Stimulated activated CD8-positive, alpha-beta memory T cell treated with anti-CD3 and anti-CD28 coated beads, Interleukin-2, amount 100 ng/mL, for 1 hour (primary cell): Measurements from ENCODE around the gene SOCS3.
"Not testable (repeated sequence)": the region's sequence is repeated elsewhere in the genome, so short reads cannot be mapped to it uniquely, and the experiment has no call there.

ENCODE experiments used
- DNase-seq, 2 donors: peaks; one replicate each; pipeline ENCODE4 v3.0.0-alpha.2; 2020; ENCODE audit warnings: low read depth in 2 of 2

The SOCS3 gene

GRCh38 chr17:78348055-78348770 is 11.7 kb downstream of the SOCS3 start:
- no peak for DNase-seq

- DNase-seq: no peak
These were observed 12.4 kb downstream of the SOCS3 start for GRCh38 chr17:78347453-78347852.

GRCh38 chr17:78346605-78347250 is 13.1 kb downstream of the SOCS3 start:
- DNase-seq: no peak

DNA sequence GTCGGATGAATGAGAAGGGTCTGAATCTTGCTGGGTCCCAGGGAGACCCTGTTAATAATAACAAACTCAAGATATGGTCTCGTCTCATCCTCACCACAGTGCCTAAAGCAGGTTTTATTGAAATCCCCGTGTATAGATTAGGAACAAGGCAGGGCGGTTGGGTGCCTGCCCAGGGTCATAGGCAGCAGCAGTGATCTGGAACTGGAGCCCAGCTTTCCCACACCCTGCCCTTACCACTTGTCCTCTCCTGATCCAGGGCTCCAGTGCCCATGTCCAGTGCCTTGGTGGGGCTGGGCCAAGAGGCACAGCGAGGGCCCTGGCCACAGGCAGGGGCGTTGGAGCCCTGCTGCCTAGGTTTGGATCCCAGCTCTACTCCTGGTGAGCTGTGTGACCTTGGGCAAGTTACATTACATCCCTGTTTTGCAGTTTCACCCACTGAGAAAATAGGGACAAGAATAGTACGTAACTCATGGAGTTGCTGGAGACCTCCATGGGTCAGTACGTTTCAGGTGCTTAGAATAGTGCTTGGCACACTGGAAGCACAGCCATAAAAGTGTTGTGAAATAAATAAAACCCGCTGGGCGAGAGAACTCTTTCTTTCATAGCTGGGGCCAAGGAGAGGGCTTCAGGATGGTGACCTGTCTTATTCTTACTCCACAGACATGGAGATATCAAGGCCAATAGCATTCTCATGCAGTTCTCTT is 13.9 kb downstream of the SOCS3 start:
- DNase-seq: no peak

- no peak for DNase-seq
These were observed 14.7 kb downstream of the SOCS3 start for GRCh38 chr17:78345172-78345571.

DNA sequence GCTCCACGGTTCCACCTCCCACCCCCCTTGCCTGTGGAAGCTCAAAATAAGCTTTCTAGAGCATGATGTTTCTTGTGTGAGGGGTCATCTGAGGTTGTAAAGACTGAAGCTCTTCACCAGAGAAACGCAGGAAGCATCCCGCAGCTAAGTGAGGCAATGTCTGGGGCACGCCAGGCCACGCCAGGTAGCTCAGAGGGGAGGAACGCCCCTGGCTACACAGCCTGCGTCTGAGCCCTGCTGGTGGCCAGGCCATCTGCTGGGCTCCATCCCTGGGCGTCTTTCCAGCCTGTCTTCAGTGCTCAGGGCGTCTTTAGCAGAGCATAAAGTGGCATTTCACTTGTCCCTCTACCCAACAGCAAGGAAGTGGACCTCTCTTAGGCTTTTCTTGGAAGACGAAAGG is 15.2 kb downstream of the SOCS3 start:
- no peak for DNase-seq

GRCh38 chr17:78343543-78344201 is 16.2 kb downstream of the SOCS3 start:
- DNase-seq: peak in 1 of 2 donors; percentile 56

- DNase-seq: no peak
These were observed 16.7 kb downstream of the SOCS3 start for GRCh38 chr17:78343187-78343542.

DNA sequence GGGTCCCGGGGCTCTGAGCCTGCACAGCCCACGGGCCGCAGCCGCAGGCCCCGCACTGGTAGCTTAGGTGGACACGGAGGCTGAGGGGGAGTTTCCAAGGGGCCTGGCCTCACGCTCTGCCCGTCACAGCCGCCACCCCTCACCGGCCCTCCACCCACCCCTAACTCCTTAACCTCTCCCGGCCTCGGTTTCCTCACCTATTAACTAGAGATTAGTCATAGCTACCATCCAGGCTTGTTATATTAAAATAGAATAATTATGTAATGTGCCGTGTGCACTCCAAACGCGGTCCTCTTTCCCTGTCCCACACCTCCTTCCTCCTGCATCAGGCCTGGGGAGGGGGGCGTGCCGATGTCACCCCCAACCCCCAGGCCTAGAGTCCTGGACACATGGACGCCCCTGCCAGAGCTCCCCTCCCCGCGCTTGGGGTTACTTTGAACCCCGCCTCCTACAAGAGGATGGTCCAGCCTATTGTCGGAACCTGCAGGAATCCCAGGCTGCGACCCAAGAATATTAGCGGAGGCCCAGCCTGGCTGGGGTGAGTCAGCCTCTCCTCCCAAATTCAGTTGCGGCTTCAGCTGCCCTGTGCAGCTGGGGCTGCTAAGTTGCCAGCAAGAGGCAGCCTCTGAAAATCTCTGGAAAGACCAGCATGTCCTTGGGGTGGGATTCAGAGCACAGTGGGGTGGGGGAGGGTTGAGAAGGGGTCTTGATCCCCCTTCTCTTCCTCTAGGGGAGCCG is 17.3 kb downstream of the SOCS3 start:
- no peak for DNase-seq

- no peak for DNase-seq
These were observed 18.1 kb downstream of the SOCS3 start for GRCh38 chr17:78341559-78342448.

- no peak for DNase-seq
These were observed 19.5 kb downstream of the SOCS3 start for GRCh38 chr17:78340183-78340955.

DNA sequence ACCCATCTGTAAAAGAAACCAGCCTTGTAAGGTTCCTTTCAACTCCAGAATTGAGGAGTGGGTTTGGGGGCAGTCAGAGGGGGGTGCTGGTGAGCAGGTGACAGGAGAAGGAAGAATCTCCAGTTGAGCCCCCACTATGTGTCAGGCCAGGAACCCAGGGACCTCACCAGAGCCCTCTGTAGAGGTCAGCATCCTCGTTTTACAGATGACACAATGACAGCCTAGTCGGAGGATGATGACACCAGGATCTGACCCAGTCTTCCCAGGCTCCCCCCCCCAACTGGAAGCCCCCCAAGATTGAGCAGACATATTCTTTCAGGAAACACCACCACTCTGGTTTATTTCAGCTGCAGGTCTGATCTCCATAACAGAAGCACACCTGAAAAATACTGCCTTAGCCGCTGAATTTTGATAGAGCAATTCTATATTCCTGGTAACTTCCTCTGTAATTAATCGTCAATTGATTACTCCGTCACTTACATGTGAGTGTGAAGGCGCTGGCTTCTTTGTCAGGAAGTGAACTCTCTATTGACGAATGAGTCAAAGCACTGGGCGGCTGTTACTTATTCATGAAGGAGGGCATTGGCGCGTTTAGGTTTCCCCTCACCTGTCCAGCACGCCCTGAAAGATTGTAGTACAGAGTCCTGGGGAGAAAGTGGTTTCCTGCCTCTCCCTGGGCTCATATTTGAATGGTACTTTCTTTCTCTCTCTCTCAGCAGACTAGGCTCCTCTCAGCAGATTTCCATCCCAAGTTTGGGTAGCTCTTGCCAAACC is 21.2 kb downstream of the SOCS3 start:
- no peak for DNase-seq

DNA sequence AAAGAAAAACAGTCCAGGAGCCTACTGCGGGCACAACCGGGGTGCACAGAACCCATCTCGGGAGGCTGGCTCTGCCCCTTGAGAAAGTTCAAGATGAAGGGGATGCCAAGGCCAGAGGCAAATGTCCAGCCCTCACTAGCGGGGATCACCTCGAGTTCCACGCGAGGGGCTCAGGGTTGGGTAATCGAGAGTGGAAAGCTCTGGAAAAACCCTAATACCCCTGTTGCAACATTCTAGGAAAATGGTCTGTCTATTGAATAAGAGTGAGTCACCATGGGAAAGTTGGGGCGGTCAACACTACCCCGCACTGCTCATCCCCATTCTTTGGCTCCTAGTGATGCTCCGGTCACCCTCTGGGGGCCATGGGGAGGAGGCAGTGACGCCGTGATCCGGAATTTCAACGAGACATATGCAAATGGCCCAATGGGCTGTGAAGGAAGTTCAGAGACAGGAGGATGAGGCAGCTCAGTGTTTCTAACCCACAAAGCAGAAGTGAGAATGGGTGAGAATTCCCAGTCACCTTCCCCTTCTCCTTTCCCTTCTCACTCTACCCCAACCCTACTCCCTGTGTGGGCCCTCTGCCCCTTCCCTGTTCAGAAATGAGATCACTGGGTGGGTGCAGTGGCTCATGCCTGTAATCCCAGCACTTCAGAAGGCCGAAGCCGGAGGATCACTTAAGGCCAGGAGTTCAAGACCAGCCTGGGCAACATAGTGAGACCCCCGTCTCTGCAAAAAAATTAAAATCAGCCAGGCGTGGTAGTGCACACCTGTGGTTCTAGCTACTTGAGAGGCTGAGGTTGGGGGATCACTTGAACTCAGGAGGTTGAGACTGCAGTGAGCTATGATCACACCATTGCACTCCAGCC is 22.4 kb downstream of the SOCS3 start:
- no peak for DNase-seq

DNA sequence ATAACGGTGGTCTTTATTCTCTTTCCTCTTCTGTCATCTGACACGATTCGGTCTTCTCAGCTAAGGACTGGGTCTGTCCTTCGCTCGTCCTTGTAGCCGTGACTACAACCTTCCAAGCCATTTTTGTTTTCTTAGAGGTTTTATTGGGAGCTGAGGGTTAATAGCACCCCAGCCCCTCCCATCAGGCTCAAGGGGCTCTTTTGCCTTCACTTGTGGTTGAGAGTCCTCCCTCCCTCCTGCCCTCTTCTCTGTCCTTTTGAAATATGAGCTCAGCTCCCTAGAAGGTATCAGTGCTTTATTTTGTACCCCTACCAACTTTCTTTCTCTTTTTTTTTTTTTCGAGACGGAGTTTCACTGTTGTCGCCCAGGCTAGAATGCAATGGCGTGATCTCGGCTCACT is 24.7 kb downstream of the SOCS3 start:
- no peak for DNase-seq

GRCh38 chr17:78332991-78333390 is 26.9 kb downstream of the SOCS3 start:
- DNase-seq: no peak

DNA sequence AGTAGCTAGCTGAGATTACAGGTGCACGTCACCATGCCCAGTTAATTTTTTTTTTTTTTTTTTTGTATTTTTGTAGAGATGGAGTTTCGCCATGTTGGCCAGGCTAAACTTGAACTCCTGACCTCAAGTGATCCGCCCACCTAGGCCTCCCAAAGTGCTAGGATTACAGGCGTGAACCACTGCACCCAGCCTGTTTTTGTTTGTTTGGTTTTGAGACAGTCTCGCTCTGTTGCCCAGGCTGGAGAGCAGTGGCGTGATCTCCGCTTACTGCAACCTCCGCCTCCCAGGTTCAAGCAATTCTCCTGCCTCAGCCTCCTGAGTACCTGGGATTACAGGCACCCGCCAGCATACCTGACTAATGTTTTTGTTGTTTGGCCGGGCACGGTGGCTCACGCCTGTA is 28.5 kb downstream of the SOCS3 start:
- not testable (repeated sequence) for DNase-seq

DNA sequence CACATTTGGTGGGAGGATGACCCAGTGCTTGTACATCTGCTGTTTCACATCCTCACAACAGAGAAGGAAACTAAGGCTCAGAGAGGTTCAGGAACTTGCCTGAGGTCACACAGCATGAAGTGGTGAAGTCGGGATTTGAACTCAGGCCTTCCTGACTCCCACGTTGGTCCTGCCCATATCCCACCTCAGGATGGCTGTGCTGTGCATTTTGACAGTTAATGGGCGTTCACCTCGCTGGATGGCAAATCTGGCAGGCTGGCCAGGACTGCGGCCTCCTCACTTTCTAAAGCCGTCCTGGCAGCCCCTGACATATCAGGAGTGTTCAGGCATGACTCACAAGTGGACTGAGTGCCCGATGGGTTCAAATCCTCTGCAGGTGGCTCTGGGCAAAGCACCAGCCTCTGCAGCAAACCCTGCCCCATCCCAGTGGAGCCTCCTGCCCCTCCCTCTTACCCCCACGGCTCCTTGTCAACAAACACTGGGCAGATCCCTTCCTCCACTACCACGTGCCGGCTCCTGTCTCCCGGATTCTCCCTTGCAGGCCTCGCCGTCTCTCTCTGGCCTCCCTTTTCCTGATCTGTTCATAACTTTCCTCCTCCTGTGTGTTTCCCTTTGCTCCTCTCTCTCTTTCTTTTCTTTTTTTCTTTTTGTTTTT is 29.2 kb downstream of the SOCS3 start:
- no peak for DNase-seq
